HEK293 (cell line): ENCODE measurements around the gene EARS2.

Experiments
- CTCF ChIP-seq: fragments of 450-650 bp; formaldehyde crosslinking; IDR thresholded peaks from 2 replicates; pipeline ENCODE4 v1.5.1; 2016; ENCODE audit warnings: missing biosample characterization, missing genetic modification characterization
- GLI4 ChIP-seq: fragments of 450-650 bp; formaldehyde crosslinking; IDR thresholded peaks from 2 replicates; pipeline ENCODE4 v1.5.1; 2016; ENCODE audit warnings: missing biosample characterization, missing genetic modification characterization
- KLF1 ChIP-seq: fragments of 450-650 bp; formaldehyde crosslinking; IDR thresholded peaks from 2 replicates; pipeline ENCODE4 v1.5.1; 2016; ENCODE audit warnings: missing biosample characterization, missing genetic modification characterization
- WT1 ChIP-seq: fragments of 450-650 bp; formaldehyde crosslinking; IDR thresholded peaks from 2 replicates; pipeline ENCODE4 v1.5.1; 2016; ENCODE audit warnings: missing biosample characterization, missing genetic modification characterization
- ZNF530 ChIP-seq: fragments of 450-650 bp; formaldehyde crosslinking; IDR thresholded peaks from 2 replicates; pipeline ENCODE4 v1.5.1; 2016; ENCODE audit warnings: low read depth, missing biosample characterization, missing genetic modification characterization

GRCh38 chr16:23535901-23536300, 21.2 kb downstream of the EARS2 start:
- no peak for TF ChIP-seq CTCF (tag by site-specific recombination)
- TF ChIP-seq WT1: no peak
- no peak for TF ChIP-seq KLF1 (tag by site-specific recombination)
- TF ChIP-seq ZNF530: no peak
- TF ChIP-seq GLI4 (tag by site-specific recombination): no peak
